GM08714 (cell line): ENCODE results near the gene TMEM132C.

Source experiments
- H3K4me3 ChIP-seq: fragments of 200-500 bp; sonication (Bioruptor generic); 2 replicates; pipeline ENCODE4 v1.5.1; 2014; ENCODE audit warnings: mild to moderate bottlenecking, low read length, inconsistent platforms
- ZNF274 ChIP-seq: IDR thresholded peaks from 2 replicates; pipeline ENCODE4 v1.6.1; 2012; ENCODE audit warnings: mild to moderate bottlenecking, low read depth, low read length

The TMEM132C gene

GRCh38 chr12:128316973-128317526 lies 50.1 kb downstream of the TMEM132C start:
- no peak overlapping the region for H3K4me3 ChIP-seq

DNA sequence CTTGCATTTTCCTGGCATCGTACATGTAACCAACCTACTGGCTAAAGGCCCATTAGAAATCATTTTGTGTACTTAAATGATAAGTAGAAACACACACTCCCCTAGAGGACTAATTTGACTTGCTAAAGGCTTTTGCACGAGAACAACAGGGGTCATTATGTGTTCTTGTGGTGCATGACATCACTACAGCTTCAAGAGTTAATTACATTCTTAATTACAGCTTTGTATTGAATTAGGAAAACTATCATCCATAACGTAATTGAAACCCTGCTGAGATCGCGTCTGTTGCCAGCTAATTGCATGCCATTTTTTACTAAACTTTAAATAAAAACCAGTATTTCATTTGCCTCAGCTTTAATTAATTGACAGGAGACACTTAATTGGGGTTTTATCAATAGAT lies 51.4 kb downstream of the TMEM132C start:
- no peak overlapping the region for H3K4me3 ChIP-seq
- TF ChIP-seq ZNF274: no peak

More at GRCh38 chr12:128316973-128317526, 50.1 kb downstream of the TMEM132C start:
- TF ChIP-seq ZNF274: no peak

- no peak overlapping the region for H3K4me3 ChIP-seq
Measured at GRCh38 chr12:128318946-128319345, 52.0 kb downstream of the TMEM132C start.

GRCh38 chr12:128322341-128322740 lies 55.4 kb downstream of the TMEM132C start:
- no peak overlapping the region for H3K4me3 ChIP-seq
- TF ChIP-seq ZNF274: no peak

More at GRCh38 chr12:128318946-128319345, 52.0 kb downstream of the TMEM132C start:
- no peak for TF ChIP-seq ZNF274

DNA sequence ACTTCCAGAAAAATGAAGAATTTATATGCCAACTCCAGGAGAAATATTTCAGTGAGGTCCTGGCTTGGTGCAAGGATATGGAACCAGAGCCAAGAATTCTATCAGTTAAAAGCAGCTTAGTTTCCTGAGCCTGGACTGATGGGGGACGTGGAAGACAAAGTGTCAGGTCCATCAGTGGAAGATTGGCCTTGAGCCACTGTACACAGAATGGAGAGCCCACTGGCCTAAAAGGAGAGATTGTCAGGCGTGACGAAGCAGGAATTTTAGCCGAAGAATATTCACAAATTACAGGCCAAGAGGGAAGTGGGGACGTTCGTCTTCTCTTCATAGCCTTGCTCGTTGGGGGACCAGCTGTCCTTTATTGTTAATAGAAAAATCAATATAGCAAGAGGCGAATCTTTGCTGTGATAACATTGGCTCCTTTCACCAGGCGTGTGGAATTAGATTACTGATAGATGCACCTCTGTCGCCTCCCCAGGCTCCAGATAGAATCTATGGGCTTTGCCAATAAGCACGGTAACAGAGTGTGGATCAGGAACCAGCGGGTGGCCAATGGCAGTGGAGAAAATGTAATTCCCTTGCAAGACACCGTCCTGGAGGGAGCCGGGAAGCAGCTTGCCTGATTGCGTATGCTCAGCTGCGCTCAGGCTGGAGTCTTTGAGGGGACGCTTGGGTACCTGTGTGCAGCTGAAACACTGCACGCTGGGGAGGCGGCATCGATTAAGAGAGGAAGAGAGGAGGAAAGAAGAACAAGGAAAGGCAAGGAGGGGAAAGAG lies 56.4 kb downstream of the TMEM132C start:
- no peak for TF ChIP-seq ZNF274
- no peak overlapping the region for H3K4me3 ChIP-seq

GRCh38 chr12:128325646-128326045 lies 58.7 kb downstream of the TMEM132C start:
- TF ChIP-seq ZNF274: no peak
- no peak overlapping the region for H3K4me3 ChIP-seq

- no peak for TF ChIP-seq ZNF274
Measured at GRCh38 chr12:128326406-128326805, 59.4 kb downstream of the TMEM132C start.

GRCh38 chr12:128328961-128329360 lies 62.0 kb downstream of the TMEM132C start:
- no peak for TF ChIP-seq ZNF274
- H3K4me3 ChIP-seq: no peak overlapping the region

More at GRCh38 chr12:128326406-128326805, 59.4 kb downstream of the TMEM132C start:
- H3K4me3 ChIP-seq: no peak overlapping the region

GRCh38 chr12:128336204-128337070 lies 69.5 kb downstream of the TMEM132C start:
- H3K4me3 ChIP-seq: no peak overlapping the region
- no peak for TF ChIP-seq ZNF274

- no peak overlapping the region for H3K4me3 ChIP-seq
- no peak for TF ChIP-seq ZNF274
Measured at GRCh38 chr12:128337071-128337345, 70.0 kb downstream of the TMEM132C start.

- TF ChIP-seq ZNF274: no peak
- H3K4me3 ChIP-seq: no peak overlapping the region
Measured at GRCh38 chr12:128337431-128338170, 70.6 kb downstream of the TMEM132C start.

DNA sequence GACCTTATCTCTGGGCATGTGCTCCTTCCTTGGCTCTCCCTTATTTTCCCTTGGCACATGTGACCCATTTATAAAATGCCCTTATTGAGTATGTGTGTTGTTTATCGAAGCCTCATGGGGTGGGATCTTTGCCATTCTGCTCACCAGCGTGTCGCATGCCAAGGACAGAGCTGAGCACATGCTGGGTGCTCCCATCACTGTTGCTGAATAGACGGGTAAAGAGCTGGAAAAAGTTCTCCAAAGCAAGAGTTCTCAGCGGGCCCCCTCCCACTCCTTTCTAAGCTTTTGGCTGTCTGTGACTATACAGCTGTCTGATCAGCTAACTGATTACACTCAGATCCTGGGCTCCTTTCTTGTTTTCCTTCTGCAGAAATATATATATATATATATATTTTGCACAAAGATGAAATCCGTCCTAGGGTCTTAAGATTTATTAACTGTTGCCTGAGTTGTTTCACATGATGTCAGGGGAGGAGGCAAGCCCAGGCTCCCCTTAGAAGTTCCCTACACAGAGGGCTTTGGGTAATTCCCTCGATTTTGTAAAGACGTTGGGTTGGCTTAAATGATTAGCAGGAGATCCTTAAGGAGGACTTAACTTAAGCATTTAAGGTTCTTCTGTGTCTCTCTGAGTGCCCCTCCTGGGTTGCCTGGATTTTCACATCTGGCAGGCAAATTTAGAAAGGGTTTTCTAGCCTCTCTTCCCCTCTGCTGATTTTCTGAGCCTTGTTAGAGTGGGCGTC lies 71.6 kb downstream of the TMEM132C start:
- H3K4me3 ChIP-seq: no peak overlapping the region
- no peak for TF ChIP-seq ZNF274

DNA sequence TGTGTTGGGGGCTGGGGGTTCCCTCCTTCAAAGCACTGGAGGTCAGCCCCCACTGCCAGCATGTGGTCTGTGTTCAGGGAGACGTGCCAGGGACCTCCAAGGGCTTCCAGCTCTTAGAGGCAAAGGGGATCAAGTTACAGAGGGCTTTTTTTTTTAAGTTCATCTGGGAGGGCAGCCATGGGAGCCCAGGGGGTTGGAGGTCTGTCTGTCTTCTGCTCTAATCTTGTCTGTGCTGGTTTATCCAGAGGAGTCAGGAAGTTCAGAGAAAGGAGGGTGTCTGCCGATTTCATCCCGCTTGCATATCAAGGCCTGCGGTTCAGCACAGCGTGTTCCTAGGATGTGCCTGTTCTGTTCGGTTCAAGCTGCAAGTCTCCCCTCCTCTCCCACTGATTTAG lies 72.2 kb downstream of the TMEM132C start:
- no peak overlapping the region for H3K4me3 ChIP-seq
- no peak for TF ChIP-seq ZNF274

GRCh38 chr12:128339631-128340030 lies 72.7 kb downstream of the TMEM132C start:
- H3K4me3 ChIP-seq: no peak overlapping the region
- TF ChIP-seq ZNF274: no peak
